H9 (cell line): Measurements from ENCODE around the gene DCHS1. TPM values are rescaled to one million over a fixed set of nuclear protein-coding genes. Genes with fewer than 3 reads are reported as not detected.

Experiments
- DNase-seq: peaks from one replicate; pipeline ENCODE4 v3.0.0-alpha.2; 2017
- H2AFZ ChIP-seq: one replicate; pipeline ENCODE4 v1.6.1; 2013; ENCODE audit warnings: mild to moderate bottlenecking, low read length, control low read depth, moderate library complexity
- H2AK5ac ChIP-seq: 2 replicates; pipeline ENCODE4 v1.6.1; 2013; ENCODE audit warnings: low read length, control low read depth, mixed read lengths; ENCODE audit not compliant: insufficient read length
- H2BK120ac ChIP-seq: one replicate; pipeline ENCODE4 v1.6.1; 2013; ENCODE audit warnings: low read depth, mild to moderate bottlenecking, low read length, control low read depth, inconsistent platforms; ENCODE audit not compliant: poor library complexity, severe bottlenecking
- H2BK12ac ChIP-seq: 2 replicates; pipeline ENCODE4 v1.6.1; 2013; ENCODE audit warnings: low read length, control low read depth, mixed read lengths, low read depth; ENCODE audit not compliant: insufficient read length
- H2BK15ac ChIP-seq: 2 replicates; pipeline ENCODE4 v1.6.1; 2013; ENCODE audit warnings: low read depth, low read length, control low read depth
- H2BK20ac ChIP-seq: one replicate; pipeline ENCODE4 v1.6.1; 2013; ENCODE audit warnings: low read depth, mild to moderate bottlenecking, low read length, control low read depth, inconsistent platforms; ENCODE audit not compliant: poor library complexity, severe bottlenecking
- H2BK5ac ChIP-seq: 2 replicates; pipeline ENCODE4 v1.6.1; 2013; ENCODE audit warnings: low read length, control low read depth, mixed read lengths; ENCODE audit not compliant: insufficient read length
- H3K14ac ChIP-seq: 2 replicates; pipeline ENCODE4 v1.6.1; 2013; ENCODE audit warnings: low read length, control low read depth; ENCODE audit not compliant: insufficient read depth
- H3K18ac ChIP-seq: 2 replicates; pipeline ENCODE4 v1.6.1; 2013; ENCODE audit warnings: low read depth, mild to moderate bottlenecking, mixed read lengths, low read length, control low read depth; ENCODE audit not compliant: insufficient read length
- H3K23ac ChIP-seq: 2 replicates; pipeline ENCODE4 v1.6.1; 2013; ENCODE audit warnings: low read length, control low read depth, mixed read lengths, low read depth; ENCODE audit not compliant: insufficient read length
- H3K23me2 ChIP-seq: 2 replicates; pipeline ENCODE4 v1.6.1; 2013; ENCODE audit warnings: low read depth, mild to moderate bottlenecking, mixed read lengths, low read length, control low read depth; ENCODE audit not compliant: insufficient read length, poor library complexity, severe bottlenecking
- H3K27ac ChIP-seq: 2 replicates; pipeline ENCODE4 v1.5.1; 2013; ENCODE audit warnings: low read length, control low read depth, mixed read lengths, low read depth; ENCODE audit not compliant: insufficient read length
- H3K27me3 ChIP-seq: 2 replicates; pipeline ENCODE4 v1.6.1; 2013; ENCODE audit warnings: low read length, control low read depth, inconsistent platforms; ENCODE audit not compliant: insufficient read depth
- H3K4ac ChIP-seq: 2 replicates; pipeline ENCODE4 v1.6.1; 2013; ENCODE audit warnings: low read depth, mild to moderate bottlenecking, control low read depth, inconsistent platforms, low read length, moderate library complexity
- H3K4me1 ChIP-seq: 2 replicates; pipeline ENCODE4 v1.6.1; 2013; ENCODE audit warnings: low read length, control low read depth, inconsistent platforms; ENCODE audit not compliant: insufficient read depth
- H3K4me2 ChIP-seq: 2 replicates; pipeline ENCODE4 v1.6.1; 2013; ENCODE audit warnings: low read length, control low read depth, mixed read lengths; ENCODE audit not compliant: insufficient read length, insufficient read depth
- H3K56ac ChIP-seq: 2 replicates; pipeline ENCODE4 v1.6.1; 2013; ENCODE audit warnings: low read depth, mild to moderate bottlenecking, mixed read lengths, low read length, control low read depth; ENCODE audit not compliant: insufficient read length
- H3K79me1 ChIP-seq: 2 replicates; pipeline ENCODE4 v1.6.1; 2013; ENCODE audit warnings: low read depth, mild to moderate bottlenecking, moderate library complexity, low read length, control low read depth, inconsistent platforms; ENCODE audit not compliant: insufficient read depth, poor library complexity, severe bottlenecking
- H3K79me2 ChIP-seq: 2 replicates; pipeline ENCODE4 v1.6.1; 2013; ENCODE audit warnings: low read length, control low read depth, inconsistent platforms; ENCODE audit not compliant: insufficient read depth
- H3K9ac ChIP-seq: 2 replicates; pipeline ENCODE4 v1.6.1; 2013; ENCODE audit warnings: low read length, control low read depth, mixed read lengths; ENCODE audit not compliant: insufficient read length; ENCODE audit errors: extremely low read depth
- H3K9me3 ChIP-seq: one replicate; pipeline ENCODE4 v1.6.1; 2013; ENCODE audit warnings: low read depth, low read length, inconsistent platforms; ENCODE audit not compliant: control insufficient read depth
- H3T11ph ChIP-seq: one replicate; pipeline ENCODE4 v1.6.1; 2013; ENCODE audit warnings: mild to moderate bottlenecking, low read length, control low read depth, inconsistent platforms
- H4K20me1 ChIP-seq: one replicate; pipeline ENCODE4 v1.6.1; 2013; ENCODE audit not compliant: control insufficient read depth, insufficient read length, insufficient read depth
- H4K5ac ChIP-seq: 2 replicates; pipeline ENCODE4 v1.6.1; 2013; ENCODE audit warnings: low read depth, mild to moderate bottlenecking, mixed read lengths, low read length, control low read depth; ENCODE audit not compliant: insufficient read length
- H4K8ac ChIP-seq: replicated peaks from 2 replicates; pipeline ENCODE4 v1.6.1; 2013; ENCODE audit warnings: low read length, control low read depth, mixed read lengths, low read depth; ENCODE audit not compliant: insufficient read length
- H4K91ac ChIP-seq: 2 replicates; pipeline ENCODE4 v1.6.1; 2013; ENCODE audit warnings: low read depth, mild to moderate bottlenecking, moderate library complexity, mixed read lengths, low read length, control low read depth; ENCODE audit not compliant: insufficient read length
- H3K27ac Mint-ChIP-seq, 3 experiments: 2 replicates in 2 of 3; 3 replicates in 1 of 3; pipeline ENCODE4 v1.8.0; 2020 to 2021; ENCODE audit warnings: mixed read lengths in 3 of 3, mild to moderate bottlenecking in 1 of 3, moderate library complexity in 1 of 3
- H3K27me3 Mint-ChIP-seq: 2 replicates; pipeline ENCODE4 v1.8.0; 2021; ENCODE audit warnings: low read depth, mild to moderate bottlenecking, moderate library complexity, mixed read lengths
- H3K36me3 Mint-ChIP-seq, 3 experiments: 2 replicates in 2 of 3; 3 replicates in 1 of 3; pipeline ENCODE4 v1.8.0; 2020 to 2021; ENCODE audit warnings: low read depth in 3 of 3, mixed read lengths in 3 of 3; ENCODE audit not compliant: insufficient read depth in 1 of 3
- H3K4me1 Mint-ChIP-seq, 2 experiments: 2 replicates each; pipeline ENCODE4 v1.8.0; 2020; ENCODE audit warnings: mixed read lengths in 2 of 2
- H3K4me3 Mint-ChIP-seq, 2 experiments: 2 replicates in 1 of 2; 3 replicates in 1 of 2; pipeline ENCODE4 v1.8.0; 2020 to 2021; ENCODE audit warnings: mild to moderate bottlenecking in 2 of 2, mixed read lengths in 2 of 2, moderate library complexity in 1 of 2
- H3K9me3 Mint-ChIP-seq, 2 experiments: 2 replicates in 1 of 2; 3 replicates in 1 of 2; pipeline ENCODE4 v1.8.0; 2020; ENCODE audit warnings: mild to moderate bottlenecking in 2 of 2, mixed read lengths in 2 of 2, moderate library complexity in 1 of 2
- WGBS: extraction: QIAGEN DNeasy Blood & Tissue Kit; methylation state at CpG from one replicate; pipeline ENCODE4 v1.1.7; 2013; ENCODE audit warnings: missing lambda C conversion rate, low lambda C conversion rate, mixed read lengths; ENCODE audit not compliant: insufficient read length; ENCODE audit errors: extremely low coverage; 5-methylcytosine and 5-hydroxymethylcytosine counted together
- total RNA-seq: library from RNA; stranded (reverse); gene quantifications from 2 replicates; pipeline ENCODE4 v1.2.1, GENCODE V29; 2021
- TF ChIP-seq, protein P1 (sequence below): fragments of 200-600 bp; sonication (generic); conservative IDR thresholded peaks from 3 replicates; pipeline ENCODE4 v1.8.0; 2021; ENCODE audit warnings: antibody characterized with exemption, mild to moderate bottlenecking

The DCHS1 gene
- total RNA-seq, 1 experiment from 2014 or later = 12.5 TPM

- Histone ChIP-seq H4K8ac (no peak overlapping the region), H3K9ac (no peak overlapping the region), H2BK5ac (no peak overlapping the region), H4K5ac (no peak overlapping the region), H3K9me3 (no peaks in the 10 kb centered on the region), H3K4me1 (no peaks in the 10 kb centered on the region), H3T11ph (no peak overlapping the region), H3K4me2 (no peak overlapping the region), H3K79me2 (no peaks in the 10 kb centered on the region), H3K27me3 (no peaks in the 10 kb centered on the region), H4K91ac (no peak overlapping the region), H2BK20ac (no peak overlapping the region), H3K18ac (no peak overlapping the region), H4K20me1 (no peaks in the 10 kb centered on the region), H3K27ac (no peak overlapping the region), H2AK5ac (no peak overlapping the region), H2BK12ac (no peak overlapping the region), H3K56ac (no peak overlapping the region), H3K23me2 (no peaks in the 10 kb centered on the region), H3K4ac (no peak overlapping the region), H3K14ac (no peak overlapping the region), H2BK120ac (no peak overlapping the region), H3K79me1 (no peaks in the 10 kb centered on the region), H2BK15ac (no peak overlapping the region), H2AFZ (no peak overlapping the region), H3K23ac (no peak overlapping the region)
- Mint-ChIP-seq H3K36me3 (no peaks in the 10 kb centered on the region), H3K4me3 (no peak overlapping the region), H3K4me1 (0 out of 4 replicates have a peak, but pooled peaks cover 0 to 2% of the 10 kb centered on the region in 2 experiments), H3K27ac (no peak overlapping the region), H3K27me3 (no peaks in the 10 kb centered on the region), H3K9me3 (no peaks in the 10 kb centered on the region; a peak in 1 of 5 replicates)
- no peak for DNase-seq
- no CpG with 5 or more reads among the region's 6 CpGs for WGBS
- TF ChIP-seq, protein P1, sequence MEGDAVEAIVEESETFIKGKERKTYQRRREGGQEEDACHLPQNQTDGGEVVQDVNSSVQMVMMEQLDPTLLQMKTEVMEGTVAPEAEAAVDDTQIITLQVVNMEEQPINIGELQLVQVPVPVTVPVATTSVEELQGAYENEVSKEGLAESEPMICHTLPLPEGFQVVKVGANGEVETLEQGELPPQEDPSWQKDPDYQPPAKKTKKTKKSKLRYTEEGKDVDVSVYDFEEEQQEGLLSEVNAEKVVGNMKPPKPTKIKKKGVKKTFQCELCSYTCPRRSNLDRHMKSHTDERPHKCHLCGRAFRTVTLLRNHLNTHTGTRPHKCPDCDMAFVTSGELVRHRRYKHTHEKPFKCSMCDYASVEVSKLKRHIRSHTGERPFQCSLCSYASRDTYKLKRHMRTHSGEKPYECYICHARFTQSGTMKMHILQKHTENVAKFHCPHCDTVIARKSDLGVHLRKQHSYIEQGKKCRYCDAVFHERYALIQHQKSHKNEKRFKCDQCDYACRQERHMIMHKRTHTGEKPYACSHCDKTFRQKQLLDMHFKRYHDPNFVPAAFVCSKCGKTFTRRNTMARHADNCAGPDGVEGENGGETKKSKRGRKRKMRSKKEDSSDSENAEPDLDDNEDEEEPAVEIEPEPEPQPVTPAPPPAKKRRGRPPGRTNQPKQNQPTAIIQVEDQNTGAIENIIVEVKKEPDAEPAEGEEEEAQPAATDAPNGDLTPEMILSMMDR = no peak
Measured at GRCh38 chr11:6574816-6575715, 80.5 kb downstream of the DCHS1 start.
